Fibroblast of pulmonary artery (primary cell): ENCODE data around the gene NFATC1.

Experiments used
- DNase-seq: peaks from one replicate; pipeline ENCODE4 v3.0.0-alpha.2; 2010; ENCODE audit warnings: low read depth
- H3K4me3 ChIP-seq: replicated peaks from 2 replicates; pipeline ENCODE4 v1.5.1; 2011; ENCODE audit warnings: low read depth, mild to moderate bottlenecking, control low read depth, low read length, moderate library complexity
- CTCF ChIP-seq: IDR thresholded peaks from 2 replicates; pipeline ENCODE4 v1.5.1; 2011; ENCODE audit warnings: mild to moderate bottlenecking, control low read depth, low read length, inconsistent platforms; ENCODE audit errors: missing control alignments

The NFATC1 gene

GRCh38 chr18:79578396-79579260, 182.9 kb downstream of the NFATC1 start:
- TF ChIP-seq CTCF: no peak
- H3K4me3 ChIP-seq: no peak overlapping the region
- DNase-seq: no peak
